GM12878 (cell line): Measurements from ENCODE around the gene GOLGA2. TPM values are rescaled to one million over a fixed set of nuclear protein-coding genes. Genes with fewer than 3 reads are reported as not detected.
"Not testable (repeated sequence)": the region's sequence is repeated elsewhere in the genome, so short reads cannot be mapped to it uniquely, and the experiment has no call there.

Experiments
- ATAC-seq: fragments of 200-7000 bp; cut with Tn5 transposase; 3 replicates; pipeline ENCODE4 v1.9.1; 2020; ENCODE audit warnings: mild to moderate bottlenecking, moderate library complexity
- BruUV-seq: library from RNA; stranded (reverse); fragments of 400-500 nt; replicated peaks from 2 replicates; lab custom pipeline; 2021; lab: Mats Ljungman, UMichigan
- CTCF ChIA-PET: fragments of 300-600 bp; sonication (Branson Sonifier 250); formaldehyde crosslinking; extraction: SDS; loops from one replicate; lab custom pipeline; 2021; ENCODE audit warnings: inconsistent platforms; lab: Yijun Ruan, JAX
- POLR2A ChIA-PET: fragments of 350-600 bp; formaldehyde crosslinking; extraction: SDS; loops from one replicate; lab custom pipeline; 2021; ENCODE audit warnings: inconsistent platforms; lab: Charles Lee
- RAD21 ChIA-PET: fragments of 300-600 bp; sonication (Branson Sonifier 250); formaldehyde crosslinking; loops from one replicate; lab custom pipeline; 2023; ENCODE audit warnings: antibody characterized with exemption; ENCODE audit not compliant: unreplicated experiment; lab: Charles Lee
- SMC1A ChIA-PET: fragments of 300-600 bp; sonication (Branson Sonifier 250); formaldehyde crosslinking; loops from one replicate; lab custom pipeline; 2023; ENCODE audit not compliant: unreplicated experiment, uncharacterized antibody; lab: Charles Lee
- DNase-seq: peaks from one replicate; pipeline ENCODE4 v3.0.0-alpha.2; 2011; ENCODE audit warnings: low read depth, low spot score
- FAIRE-seq: peaks from 3 replicates; lab custom pipeline; 2011; peaks lifted over from hg19 to GRCh38; lab: Jason Lieb, UNC
- H2AFZ ChIP-seq: 2 replicates; pipeline ENCODE4 v1.6.0; 2011; ENCODE audit warnings: low read depth, low read length, control low read depth; ENCODE audit not compliant: control insufficient read depth
- H3K27ac ChIP-seq: 2 replicates; pipeline ENCODE4 v1.5.1; 2011; ENCODE audit warnings: control low read depth; ENCODE audit not compliant: control insufficient read depth, insufficient read depth
- H3K27me3 ChIP-seq, 2 experiments: replicated peaks in 1 of 2; 2 replicates each; pipeline versions ENCODE4 v1.6.0 to v1.6.1; 2011; ENCODE audit warnings: low read length in 1 of 2; ENCODE audit not compliant: control insufficient read depth in 2 of 2, insufficient read depth in 2 of 2
- H3K36me3 ChIP-seq, 2 experiments: 2 replicates each; pipeline ENCODE4 v1.5.1; 2011; ENCODE audit warnings: low read length in 1 of 2; ENCODE audit not compliant: control insufficient read depth in 2 of 2, insufficient read depth in 2 of 2
- H3K4me1 ChIP-seq: 2 replicates; pipeline ENCODE4 v1.6.1; 2011; ENCODE audit warnings: mild to moderate bottlenecking, low read length, moderate library complexity, mixed read lengths; ENCODE audit not compliant: control insufficient read depth, insufficient read depth
- H3K4me2 ChIP-seq: 2 replicates; pipeline ENCODE4 v1.6.0; 2011; ENCODE audit warnings: control low read depth; ENCODE audit not compliant: control insufficient read depth, insufficient read depth
- H3K4me3 ChIP-seq: fragments of 200-600 bp; sonication (generic); 2 replicates; pipeline ENCODE4 v1.5.1; 2016
- H3K79me2 ChIP-seq: 2 replicates; pipeline ENCODE4 v1.6.0; 2011; ENCODE audit warnings: low read length; ENCODE audit not compliant: control insufficient read depth, insufficient read depth
- H3K9ac ChIP-seq: 2 replicates; pipeline ENCODE4 v1.8.0; 2011; ENCODE audit warnings: low read length, control low read depth, mixed read lengths; ENCODE audit not compliant: control insufficient read depth, insufficient read depth
- H3K9me3 ChIP-seq: replicated peaks from 3 replicates; pipeline ENCODE4 v1.5.1; 2011; ENCODE audit warnings: mild to moderate bottlenecking, low read length; ENCODE audit not compliant: control insufficient read depth, insufficient read depth
- H4K20me1 ChIP-seq: 2 replicates; pipeline ENCODE4 v1.6.0; 2011; ENCODE audit not compliant: control insufficient read depth, insufficient read depth
- DPF2 ChIP-seq: fragments of 450-650 bp; IDR thresholded peaks from 2 replicates; pipeline ENCODE4 v1.6.1; 2017; ENCODE audit warnings: mild to moderate bottlenecking
- HDGF ChIP-seq: fragments of 450-650 bp; IDR thresholded peaks from 2 replicates; pipeline ENCODE4 v1.6.1; 2016; ENCODE audit warnings: antibody characterized with exemption
- LARP7 ChIP-seq: fragments of 450-650 bp; IDR thresholded peaks from 2 replicates; pipeline ENCODE4 v1.6.1; 2017; ENCODE audit warnings: mild to moderate bottlenecking
- MTA2 ChIP-seq: fragments of 450-650 bp; IDR thresholded peaks from 2 replicates; pipeline ENCODE4 v1.6.1; 2016; ENCODE audit warnings: low read depth, mild to moderate bottlenecking, moderate library complexity
- RELB ChIP-seq: fragments of 450-650 bp; IDR thresholded peaks from 2 replicates; pipeline ENCODE4 v1.6.1; 2017; ENCODE audit warnings: low read depth, mild to moderate bottlenecking, moderate library complexity
- REST ChIP-seq: IDR thresholded peaks from 2 replicates; pipeline ENCODE4 v1.6.1; 2012; ENCODE audit warnings: mild to moderate bottlenecking, low read depth, low read length
- STAT1 ChIP-seq: fragments of 450-650 bp; conservative IDR thresholded peaks from 2 replicates; pipeline ENCODE4 v1.6.1; 2014; ENCODE audit warnings: antibody characterized with exemption, mild to moderate bottlenecking
- WGBS: methylation state at CpG from one replicate; pipeline ENCODE4 v1.1.6; 2016; ENCODE audit warnings: low lambda C conversion rate; ENCODE audit not compliant: insufficient replicate concordance, insufficient coverage; ENCODE audit errors: missing lambda C conversion rate; 5-methylcytosine and 5-hydroxymethylcytosine counted together
- in situ Hi-C: fragments of 300-500 bp; cut with MboI; formaldehyde crosslinking; loops from 9 replicates; pipeline ENCODE4 v1.14.3; 2018; ENCODE audit warnings: mixed read lengths
- intact Hi-C: fragments of 100-400 bp; cut with micrococcal nuclease; formaldehyde crosslinking; loops from one replicate; pipeline ENCODE4 v1.14.2; 2022; ENCODE audit not compliant: unreplicated experiment
- polyA plus RNA-seq, 11 experiments: library from polyadenylated mRNA; depleted of rRNA in 4 of 11; unstranded in 6 of 11; stranded (reverse) in 5 of 11; fragments of >200 nt; fragmentation: Nextera tagmentation in 4 of 11; fragmentation: Illumina TruSeq in 1 of 11; extraction: Ambion mirVana in 4 of 11; extraction: Trizol in 1 of 11; gene quantifications; 1 replicate in 1 of 11; 2 replicates in 10 of 11; pipeline versions ENCODE4 v1.2.1 to v1.2.3, GENCODE V29; 2011 to 2016; ENCODE audit warnings: inconsistent platforms in 2 of 11, missing spikeins in 2 of 11, low read depth in 1 of 11
- total RNA-seq, 4 experiments: library from RNA; depleted of rRNA in 3 of 4; stranded (reverse); fragments of >200 nt in 3 of 4; fragmentation: Illumina TruSeq in 1 of 4; extraction: Trizol in 1 of 4; gene quantifications; 2 replicates each; pipeline versions ENCODE4 v1.2.1 to v1.2.3, GENCODE V29; 2013 to 2021

The GOLGA2 gene
- total and polyA plus RNA-seq, 10 of the 15 experiments (the other 5 are each of a cell fraction or from before 2014, with no cell fraction given), result 5.9 to 32.6 (median 19.7) TPM

- in situ Hi-C loops, SMC1A ChIA-PET, ATAC-seq, RAD21 ChIA-PET, DNase-seq, H3K9me3 ChIP-seq, H3K4me3 ChIP-seq, CTCF ChIA-PET, H3K27me3 ChIP-seq, BruUV-seq, H3K27ac ChIP-seq, H3K4me1 ChIP-seq, H2AFZ ChIP-seq, FAIRE-seq, H3K36me3 ChIP-seq, intact Hi-C loops, H3K4me2 ChIP-seq, H3K9ac ChIP-seq, H4K20me1 ChIP-seq: not testable (repeated sequence)
- 89% methylated on average over 22 of the region's 22 CpGs for WGBS
- POLR2A ChIA-PET, result interaction anchor here (0.5 to 0.6 kb wide), 2 partner anchors 77 to 157 kb away, joined by 4 to 7 read pairs; no protein-coding TSS in a partner anchor
- peaks cover 17% of the 10 kb centered on the region for H3K79me2 ChIP-seq
These were observed 3.6 kb upstream of the GOLGA2 start for GRCh38 chr9:128279088-128280073.

- H2AFZ ChIP-seq, result peak overlapping the region; percentile 81
- 0 out of 2 replicates have a peak, but pooled peaks cover 4% of the 10 kb centered on the region for H3K4me1 ChIP-seq
- in situ Hi-C loops, result no loop called here
- RAD21 ChIA-PET, result interaction anchor here (0.9 kb wide), 1 partner anchor 148 kb away, joined by 3 read pairs; no protein-coding TSS in a partner anchor
- no peaks in the 10 kb centered on the region for H3K9me3 ChIP-seq
- 23% methylated on average over 23 of the region's 23 CpGs for WGBS
- TSS peak; percentile 83 for BruUV-seq
- peak overlapping the region; percentile 97 for H3K4me2 ChIP-seq
- FAIRE-seq, result no peak
- H4K20me1 ChIP-seq, result no peaks in the 10 kb centered on the region
- peak overlapping the region; percentile 93 for H3K9ac ChIP-seq
- SMC1A ChIA-PET, result interaction anchor here (0.9 to 1.2 kb wide), 3 partner anchors 15 to 117 kb away, joined by 3 to 5 read pairs (median 3); partner anchors contain the start of gene BBLN
- H3K36me3 ChIP-seq, result peaks cover 0 to 7% of the 10 kb centered on the region in 2 experiments; a peak in 2 of 4 replicates
- intact Hi-C loops, result loop anchor here (1.0 kb wide), 1 partner anchor 46 kb away; the partner anchor contains the start of genes COQ4 and TRUB2
- peak; percentile 2; the same call in 2 of the 3 replicates for ATAC-seq
- H3K27me3 ChIP-seq, result no peaks in the 10 kb centered on the region
- POLR2A ChIA-PET, result interaction anchor here (0.8 to 1.3 kb wide), 5 partner anchors 9 to 115 kb away, joined by 3 to 6 read pairs (median 3); no protein-coding TSS in a partner anchor
- CTCF ChIA-PET, result interaction anchor here (1.5 kb wide), 1 partner anchor 65 kb away, joined by 4 read pairs; no protein-coding TSS in a partner anchor
- DNase-seq, result no peak
- peak overlapping the region; percentile 65 for H3K27ac ChIP-seq
- peaks cover 20% of the 10 kb centered on the region for H3K79me2 ChIP-seq
- H3K4me3 ChIP-seq, result peak overlapping the region; percentile 98
- TF ChIP-seq REST, result no peak
- TF ChIP-seq RELB, result 0 out of 2 replicates have a peak, but pooled peaks have one; percentile 45
- TF ChIP-seq LARP7, result 0 out of 2 replicates have a peak, but pooled peaks have one; percentile 29
- 0 out of 2 replicates have a peak, but pooled peaks have one; percentile 38 for TF ChIP-seq MTA2
- TF ChIP-seq HDGF, result no peak
- peak; percentile 26; the same call in 1 of the 2 replicates for TF ChIP-seq DPF2
- 0 out of 2 replicates have a peak, but pooled peaks have one; percentile 5 for TF ChIP-seq STAT1
These were observed 915 bp upstream of the GOLGA2 start for GRCh38 chr9:128276574-128277270.
